Measurements from ENCODE around the gene PSMA3.
"Not testable (repeated sequence)": the region's sequence is repeated elsewhere in the genome, so short reads cannot be mapped to it uniquely, and the experiment has no call there.

PSMA3 gene

DNA sequence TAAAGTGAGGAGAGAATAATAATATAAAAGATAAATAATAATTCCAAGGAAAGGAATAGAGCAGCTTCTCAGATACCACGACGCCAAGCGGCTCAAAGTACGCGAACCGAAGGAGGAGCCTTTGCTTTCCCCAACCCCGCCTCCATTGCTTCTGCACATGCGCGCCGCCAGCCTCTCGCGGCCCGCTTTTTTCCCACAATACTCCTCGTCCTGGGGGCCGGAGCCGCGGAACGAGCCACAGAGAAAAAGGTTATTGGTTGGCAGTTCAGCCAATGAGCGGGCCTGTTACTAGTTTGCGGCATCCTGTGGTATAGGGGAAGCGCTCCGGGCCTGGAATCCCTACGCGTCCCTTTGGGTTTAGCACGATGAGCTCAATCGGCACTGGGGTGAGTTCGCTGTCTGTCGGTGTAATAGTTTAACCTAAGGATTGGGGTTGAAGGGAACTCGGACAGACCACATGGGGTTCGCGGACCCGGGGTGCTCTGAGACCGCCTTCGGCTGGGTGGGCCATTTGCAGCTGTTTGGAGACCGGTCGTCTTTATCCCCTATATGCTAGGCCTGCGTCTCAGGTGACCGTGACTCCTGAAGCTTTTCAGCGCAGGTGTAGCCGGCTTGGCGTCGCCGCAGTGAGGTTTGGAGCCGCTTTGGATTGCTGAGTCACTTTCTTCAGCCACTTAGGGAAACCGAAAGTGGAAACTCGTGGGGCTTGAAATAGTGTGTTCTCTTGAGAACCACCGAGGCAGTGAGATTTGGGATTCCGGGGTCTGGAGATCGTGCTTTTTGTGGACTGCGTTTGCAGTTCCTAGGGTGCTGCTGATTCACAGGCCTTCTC is at the start of gene PSMA3:
TSS of gene PSMA3 (plus strand) at position 288 of the 832 bp plus-strand sequence. CDS start at position 366, 78 bp downstream.
- DNase-seq (ENCODE audit: extremely low read depth in 1 of 2, low read depth in 1 of 2) = peak; percentile 93 to 96

DNA sequence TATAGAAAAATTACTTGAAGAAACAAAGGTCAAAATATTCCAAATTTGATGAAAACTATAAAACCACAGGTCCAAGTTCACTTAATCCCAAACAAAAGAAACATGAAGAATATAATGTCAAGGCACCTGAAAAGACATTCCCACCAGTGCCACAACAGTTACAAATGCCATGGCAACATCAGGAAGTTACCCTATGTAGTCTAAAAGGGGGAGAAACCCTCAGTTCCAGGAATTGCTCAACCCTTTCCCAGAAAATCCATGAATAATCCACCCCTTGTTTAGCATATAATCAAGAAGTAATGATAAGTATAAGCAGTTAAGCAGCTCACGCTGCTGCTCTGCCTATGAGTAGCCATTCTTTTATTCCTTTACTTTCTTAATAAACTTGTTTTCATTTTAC is 48.4 kb upstream of the PSMA3 start:
- no peak for DNase-seq (ENCODE audit: extremely low read depth in 1 of 2, low read depth in 1 of 2)

DNA sequence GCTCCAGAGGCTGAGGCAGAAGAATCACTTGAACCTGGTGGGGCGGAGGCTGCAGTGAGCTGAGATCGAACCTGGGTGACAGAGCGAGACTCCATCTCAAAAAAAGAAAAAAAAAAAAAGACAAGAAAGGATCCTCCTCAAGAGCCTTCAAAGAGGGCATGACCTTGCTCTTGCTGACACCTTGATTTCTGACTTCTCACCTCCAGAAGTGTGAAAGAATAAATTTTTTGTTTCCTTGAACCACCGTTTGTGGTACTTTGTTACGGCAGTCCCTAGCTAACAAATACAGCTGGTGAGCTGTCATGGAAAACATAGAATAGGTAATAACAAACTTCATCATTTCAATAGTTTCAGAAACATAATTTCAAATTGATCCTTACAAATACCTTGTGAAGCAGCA is 46.6 kb upstream of the PSMA3 start:
- DNase-seq (ENCODE audit: extremely low read depth in 1 of 2, low read depth in 1 of 2) = no peak

DNA sequence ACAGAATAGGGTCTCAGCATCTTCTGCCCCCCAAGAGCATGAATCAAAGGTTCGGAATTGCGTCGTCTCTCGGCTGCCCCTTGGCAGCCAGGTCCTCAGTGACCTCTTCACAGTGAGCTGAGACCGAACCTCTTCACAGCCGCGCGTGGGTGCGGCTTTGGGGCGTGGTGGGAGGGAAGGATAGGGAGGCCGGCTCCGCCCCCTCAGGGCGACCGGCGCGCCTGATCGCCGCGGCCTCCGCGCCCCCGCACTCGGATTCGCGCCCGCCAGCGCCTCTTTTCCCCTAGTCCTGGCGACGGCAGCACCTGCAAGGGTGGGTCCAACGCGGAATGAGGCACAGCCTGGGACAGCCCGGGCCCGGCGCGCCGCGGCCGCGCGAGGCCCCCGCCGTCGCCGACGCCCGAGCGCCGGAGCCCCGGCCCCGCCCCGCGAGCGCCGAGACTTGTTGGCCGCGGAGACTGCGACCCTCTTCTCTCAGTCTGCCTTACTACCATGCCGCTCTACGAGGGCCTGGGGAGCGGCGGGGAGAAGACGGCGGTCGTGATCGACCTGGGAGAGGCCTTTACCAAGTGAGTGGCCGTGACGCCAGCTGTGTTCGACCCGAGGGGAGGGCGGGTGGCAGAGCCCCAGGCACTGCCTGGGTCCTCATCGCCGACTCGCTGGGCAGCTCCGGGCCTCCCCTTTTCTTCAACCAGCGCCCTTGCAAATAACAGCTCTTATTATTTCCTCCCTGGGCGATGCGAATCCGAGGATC is 44.7 kb upstream of the PSMA3 start, which contains the start of gene ACTR10:
TSS of gene ACTR10 (plus strand) at position 424 of the 754 bp plus-strand sequence. CDS start at position 493, 69 bp downstream.
- DNase-seq (ENCODE audit: extremely low read depth in 1 of 2, low read depth in 1 of 2) = peak; percentile 87 to 89

DNA sequence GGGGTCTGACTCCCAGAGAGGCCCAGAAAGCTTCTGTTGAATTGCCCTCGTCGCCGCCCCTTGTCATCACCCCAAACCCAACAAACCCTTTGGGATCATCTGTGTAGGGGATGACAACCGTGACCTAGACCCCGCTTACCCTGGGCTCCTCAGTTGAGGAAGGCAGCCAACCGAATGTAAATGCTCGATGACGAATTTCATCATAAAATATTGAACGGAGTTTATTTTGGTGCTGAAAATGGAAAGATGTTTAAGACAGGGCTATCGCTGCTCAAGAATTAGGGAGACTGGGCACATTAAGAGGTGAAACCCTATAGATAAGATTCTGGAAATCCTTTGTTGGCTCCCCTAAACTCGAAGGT is 44.2 kb upstream of the PSMA3 start:
- DNase-seq (ENCODE audit: extremely low read depth in 1 of 2, low read depth in 1 of 2) = no peak

DNA sequence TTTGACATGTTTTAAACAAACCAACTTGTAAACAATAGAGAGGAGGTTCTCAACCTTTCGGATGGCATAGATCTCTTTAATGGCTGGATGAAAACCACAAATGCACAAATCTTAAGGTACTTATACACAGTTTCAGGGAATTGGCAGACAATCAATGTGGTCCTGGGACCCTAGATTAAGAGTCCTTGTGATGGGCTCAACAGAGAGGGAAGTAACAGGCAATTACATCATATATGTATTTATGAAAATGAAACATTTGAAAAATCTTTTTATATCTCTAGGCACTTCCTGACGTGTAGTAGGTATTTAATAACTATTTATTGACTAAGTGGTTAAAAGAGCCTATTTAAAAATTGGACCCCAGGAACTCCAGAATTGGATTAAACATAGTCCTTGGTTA is 43.8 kb upstream of the PSMA3 start:
- no peak for DNase-seq (ENCODE audit: extremely low read depth in 1 of 2, low read depth in 1 of 2)

DNA sequence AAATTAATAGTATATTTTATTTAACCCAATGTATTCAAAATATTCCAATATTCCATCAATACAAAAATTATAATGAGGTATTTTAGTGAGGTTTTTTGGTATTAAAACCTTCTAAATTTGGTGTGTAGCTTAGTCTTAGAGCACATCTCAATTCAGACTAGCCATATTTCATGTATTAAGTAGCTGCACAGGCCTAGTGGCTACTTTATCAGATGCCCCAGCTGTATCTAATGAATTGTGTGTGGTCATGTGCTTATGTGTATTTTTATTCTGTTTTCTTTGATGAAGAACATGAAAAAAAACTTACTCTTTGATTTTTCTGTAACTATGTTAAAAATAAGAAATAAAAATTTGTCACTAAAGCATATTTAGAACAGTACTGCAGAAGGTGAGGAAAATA is 31.5 kb upstream of the PSMA3 start:
- DNase-seq (ENCODE audit: extremely low read depth in 1 of 2, low read depth in 1 of 2) = no peak

DNA sequence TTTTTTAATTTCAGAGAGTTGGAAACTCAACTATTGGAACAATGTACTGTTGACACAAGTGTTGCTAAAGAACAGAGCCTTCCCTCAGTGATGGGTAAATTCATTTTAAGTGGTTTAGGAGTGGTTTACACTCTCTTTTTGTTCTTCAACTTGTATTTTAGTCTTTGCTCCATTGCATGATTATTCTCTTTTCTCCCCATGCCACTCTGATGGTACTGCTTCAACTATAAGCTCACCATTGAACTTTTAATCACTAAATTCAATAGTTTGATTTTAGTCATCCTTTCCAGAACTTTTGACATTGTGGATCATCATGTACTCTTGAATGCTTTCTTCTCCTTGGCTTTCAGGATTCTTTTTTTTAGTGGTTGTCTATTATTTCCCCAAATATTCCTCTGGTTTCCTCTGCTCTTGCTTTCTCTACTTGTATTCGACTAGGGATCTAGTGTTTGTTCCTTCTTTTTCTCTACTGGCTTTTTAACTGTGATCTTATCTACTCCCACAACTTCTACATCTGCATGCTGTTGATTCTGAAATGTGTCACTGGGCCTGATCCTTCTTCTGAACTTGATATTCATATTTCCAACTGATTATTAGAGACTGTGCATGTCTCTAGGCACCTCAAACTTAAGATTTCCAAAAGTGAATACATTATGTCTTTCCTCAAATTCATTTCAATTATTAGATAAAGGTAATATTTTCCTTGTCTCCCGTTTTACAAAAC is 29.3 kb upstream of the PSMA3 start:
- DNase-seq (ENCODE audit: extremely low read depth in 1 of 2, low read depth in 1 of 2) = no peak

DNA sequence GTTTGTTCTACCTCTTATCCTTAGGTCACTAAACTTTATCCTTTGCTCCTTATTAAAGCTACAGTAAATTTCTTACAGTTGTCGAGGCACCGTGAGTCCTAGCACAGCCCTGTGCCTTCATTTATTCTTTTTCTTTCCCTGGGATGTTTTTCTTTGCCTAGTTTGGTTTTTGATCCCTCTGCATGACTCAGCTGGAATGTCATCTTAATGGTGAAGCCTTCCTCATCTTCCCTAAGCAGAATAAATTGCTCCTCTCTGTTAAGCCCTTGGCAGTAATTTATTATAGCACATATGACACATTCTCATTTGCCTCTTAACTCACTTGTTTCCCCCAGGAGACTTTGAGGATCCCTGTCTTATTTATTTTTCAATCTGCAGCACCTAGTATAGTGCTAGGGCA is 28.1 kb upstream of the PSMA3 start:
- DNase-seq (ENCODE audit: extremely low read depth in 1 of 2, low read depth in 1 of 2) = no peak

DNA sequence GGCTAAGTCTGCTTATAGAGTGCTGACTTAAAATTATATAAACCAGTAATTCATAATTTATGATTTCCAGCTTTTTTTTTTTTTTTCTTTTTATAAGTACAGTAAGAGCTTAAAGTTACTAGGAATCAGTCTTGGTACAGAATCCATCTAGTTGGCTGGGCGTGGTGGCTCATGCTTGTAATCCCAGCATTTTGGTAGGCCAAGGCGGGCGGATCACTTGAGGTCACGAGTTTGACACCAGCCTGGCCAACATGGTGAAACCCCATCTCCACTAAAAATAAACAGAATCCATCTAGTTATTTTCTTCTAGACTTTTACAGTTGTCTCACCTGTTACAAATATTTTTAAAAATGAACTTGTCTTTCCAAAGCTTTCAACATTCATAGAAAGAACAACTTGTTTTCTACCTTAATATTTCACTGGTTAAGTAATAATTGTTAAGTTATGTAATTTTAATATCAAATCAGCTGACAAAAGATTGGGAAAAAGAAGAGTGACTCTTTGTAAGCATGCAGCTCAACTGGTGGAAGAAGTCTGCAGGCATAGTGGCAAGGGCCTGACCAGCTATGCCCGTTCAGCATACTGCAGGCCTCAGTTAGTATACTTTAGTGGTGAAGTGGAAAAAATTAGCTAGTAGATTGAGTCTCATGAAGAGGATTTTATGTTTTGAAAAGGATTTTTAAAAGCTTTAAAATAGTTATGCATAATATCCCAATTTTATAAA is 17.4 kb upstream of the PSMA3 start:
- no peak for DNase-seq (ENCODE audit: extremely low read depth in 1 of 2, low read depth in 1 of 2)

DNA sequence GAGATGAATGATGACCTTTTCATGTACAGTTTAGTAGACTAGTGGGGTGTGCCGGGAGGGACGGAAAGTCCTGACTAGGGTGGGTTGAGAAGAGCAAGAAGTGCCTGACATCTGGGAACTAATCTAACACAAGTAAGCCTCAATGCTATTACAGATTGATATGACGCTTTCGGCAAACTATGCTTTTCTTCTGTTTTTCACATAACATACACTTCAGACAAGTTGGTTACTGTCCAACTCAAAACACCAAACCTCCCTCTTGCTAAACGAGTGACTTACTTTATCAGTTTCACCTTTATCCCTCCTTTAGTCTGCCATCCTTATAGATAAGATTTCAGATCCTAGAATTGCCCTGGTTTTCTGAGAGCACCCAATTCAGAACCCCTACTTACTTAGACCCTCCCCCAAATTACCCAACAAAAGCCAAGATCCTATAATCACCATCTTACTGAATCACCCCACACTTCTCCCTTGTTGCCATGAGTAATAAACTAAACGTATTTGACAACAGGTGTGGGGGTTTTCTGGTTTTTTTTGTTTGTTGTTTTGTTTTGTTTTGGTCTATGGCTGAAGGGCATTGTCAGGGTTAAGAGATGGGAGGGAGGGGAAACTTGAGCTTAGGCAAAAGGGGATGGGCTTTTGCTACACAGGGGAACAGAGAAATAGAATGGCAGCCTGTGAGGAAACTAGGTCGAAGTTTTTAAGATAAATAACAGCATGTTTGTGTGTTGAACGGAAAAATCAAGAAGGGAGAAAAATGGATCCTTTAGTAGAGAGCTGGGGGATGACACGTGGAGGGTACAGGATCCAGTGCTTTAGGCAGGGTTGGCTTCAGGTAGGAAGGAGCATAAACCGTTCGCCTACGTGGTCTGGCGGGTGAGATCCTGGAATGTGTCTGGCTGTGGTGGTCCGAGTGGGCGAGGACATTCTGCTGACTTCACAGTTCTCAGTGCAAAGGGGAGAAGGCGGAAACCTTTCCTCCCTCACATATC is 6.1 kb upstream of the PSMA3 start:
- peak in 1 of 2 donors; percentile 12 for DNase-seq (ENCODE audit: extremely low read depth in 1 of 2, low read depth in 1 of 2)

DNA sequence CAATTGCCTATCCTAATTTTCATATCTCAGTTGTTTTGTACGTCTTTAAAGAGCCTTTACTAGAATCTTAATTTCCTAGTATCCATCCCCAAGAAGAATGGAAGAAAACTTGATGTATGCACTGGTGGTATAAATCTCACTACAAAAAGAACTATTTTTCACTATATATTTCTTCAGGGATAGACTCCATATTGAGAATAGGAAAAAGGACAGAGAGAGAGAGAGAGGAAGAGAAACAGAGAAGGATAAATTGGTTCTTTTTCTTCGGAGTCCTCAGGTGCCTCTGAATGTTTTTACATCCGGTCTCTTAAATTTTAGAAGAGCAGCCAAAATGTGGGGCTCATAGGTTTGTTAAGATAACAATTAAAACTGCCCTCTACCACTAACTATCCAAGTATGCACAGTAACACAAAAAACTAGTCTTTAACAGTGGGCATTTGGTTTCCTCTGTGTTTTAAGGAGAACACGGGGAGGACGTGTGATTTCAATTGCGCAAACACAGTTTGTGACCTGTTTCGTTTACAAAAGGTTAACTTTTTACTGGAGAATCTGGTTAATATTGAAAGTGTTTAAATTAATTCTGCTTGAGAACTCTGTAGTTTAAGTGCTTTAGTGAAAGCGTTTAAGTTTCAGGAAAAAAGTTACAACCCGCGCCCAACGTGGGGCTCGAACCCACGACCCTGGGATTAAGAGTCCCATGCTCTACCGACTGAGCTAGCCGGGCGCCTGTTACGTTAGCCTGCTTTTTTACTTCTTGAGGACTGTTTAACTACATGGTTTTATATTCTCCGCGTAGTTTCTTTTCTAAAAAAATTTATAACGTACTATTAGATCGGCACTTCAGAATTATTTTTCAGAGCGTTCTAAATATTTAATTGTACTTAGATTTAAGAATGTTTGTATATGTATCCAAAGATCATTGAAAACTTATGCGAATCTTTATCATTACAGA is 5.1 kb upstream of the PSMA3 start:
- DNase-seq (ENCODE audit: extremely low read depth in 1 of 2, low read depth in 1 of 2) = peak; percentile 26 to 55

DNA sequence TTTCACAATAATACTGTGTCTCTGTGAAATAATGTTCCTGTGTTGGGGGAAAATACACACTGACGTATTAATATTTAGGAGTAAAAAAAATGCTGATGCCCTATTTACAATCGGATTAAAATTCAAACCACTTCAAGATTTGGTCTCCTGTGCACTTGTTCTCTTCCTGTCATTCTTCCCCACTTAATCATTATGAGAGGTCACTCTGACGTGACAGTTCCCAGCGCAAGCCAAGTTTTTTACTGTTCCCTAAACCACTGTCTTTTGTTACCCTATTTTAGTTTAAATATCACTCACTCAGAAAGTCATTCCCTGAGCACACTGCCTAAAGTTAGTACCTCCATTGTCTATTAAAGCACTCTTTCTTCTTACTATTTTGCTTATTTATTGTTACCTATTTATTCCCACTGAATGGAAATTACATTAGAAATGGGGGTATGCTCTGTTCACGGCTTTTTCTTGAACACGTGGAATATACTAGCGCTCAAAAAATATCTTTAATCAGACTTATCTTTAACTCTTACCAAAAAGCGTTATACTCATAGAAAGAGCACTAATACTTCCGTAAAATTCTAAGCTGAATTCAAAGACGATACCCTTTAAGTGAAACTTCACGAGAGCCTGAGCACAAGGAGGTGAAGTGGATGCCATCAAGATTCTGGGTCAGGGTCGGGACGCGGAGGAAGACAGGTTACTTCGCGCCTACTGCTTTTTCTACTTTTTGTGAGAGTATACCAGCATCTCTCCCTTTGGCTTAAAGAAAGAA is 670 bp upstream of the PSMA3 start:
- DNase-seq (ENCODE audit: extremely low read depth in 1 of 2, low read depth in 1 of 2) = no peak

DNA sequence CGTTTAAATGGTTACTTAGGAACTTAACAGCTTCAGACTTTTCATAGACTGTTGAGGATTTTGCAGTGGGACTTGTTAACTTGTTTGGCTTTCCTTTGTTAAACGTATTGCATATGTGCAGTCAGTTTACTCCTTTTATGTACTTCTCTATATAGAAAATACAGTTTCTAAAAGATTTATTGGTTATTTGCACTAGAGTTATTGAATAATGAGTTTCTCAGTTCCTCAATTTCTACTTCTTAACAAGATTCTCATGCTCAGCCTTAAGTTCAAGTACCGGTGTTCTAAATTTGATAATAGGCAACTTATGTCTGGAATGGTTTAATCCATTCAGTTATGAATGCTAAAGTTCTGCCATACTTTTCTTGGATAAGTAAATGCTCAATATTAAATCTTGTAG is 919 bp downstream of the PSMA3 start:
- DNase-seq (ENCODE audit: extremely low read depth in 1 of 2, low read depth in 1 of 2) = no peak

DNA sequence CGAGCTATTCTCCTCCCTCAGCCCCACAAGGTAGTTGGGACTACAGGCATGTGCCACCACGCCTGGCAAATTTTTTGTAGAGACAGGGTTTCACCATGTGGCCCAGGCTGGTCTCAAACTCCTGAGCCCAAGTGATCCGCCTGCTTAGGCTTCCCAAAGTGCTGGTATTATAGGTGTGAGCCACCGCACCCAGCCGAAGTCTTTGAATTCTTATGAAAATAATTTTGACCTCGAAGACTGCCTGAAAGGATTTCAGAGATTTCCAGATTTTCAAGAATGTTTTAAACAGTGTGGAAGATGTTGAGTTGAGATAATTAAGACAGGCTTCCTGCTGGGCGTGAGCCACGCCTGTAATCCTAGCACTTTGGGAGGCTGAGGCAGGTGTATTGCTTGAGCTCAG is 5.0 kb downstream of the PSMA3 start:
- no peak for DNase-seq (ENCODE audit: extremely low read depth in 1 of 2, low read depth in 1 of 2)

DNA sequence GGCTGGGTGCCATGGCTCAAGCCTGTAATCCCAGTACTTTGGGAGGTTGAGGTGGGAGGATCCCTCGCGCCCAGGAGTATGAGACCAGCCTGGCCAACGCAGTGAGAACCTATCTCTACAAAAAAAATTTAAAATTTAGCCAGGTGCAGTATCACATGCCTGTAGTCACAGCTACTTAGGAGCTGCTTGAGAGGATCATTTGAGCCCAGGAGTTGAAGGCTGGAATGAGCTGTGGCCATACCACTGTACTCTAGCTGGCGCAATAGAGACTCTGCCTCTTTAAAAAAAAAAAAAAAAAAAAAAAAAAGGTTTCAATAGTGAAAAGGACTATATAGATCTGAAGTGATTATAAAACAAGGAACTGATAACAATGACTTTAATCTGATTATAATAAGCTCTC is 13.5 kb downstream of the PSMA3 start:
- DNase-seq (ENCODE audit: extremely low read depth in 1 of 2, low read depth in 1 of 2) = no peak

DNA sequence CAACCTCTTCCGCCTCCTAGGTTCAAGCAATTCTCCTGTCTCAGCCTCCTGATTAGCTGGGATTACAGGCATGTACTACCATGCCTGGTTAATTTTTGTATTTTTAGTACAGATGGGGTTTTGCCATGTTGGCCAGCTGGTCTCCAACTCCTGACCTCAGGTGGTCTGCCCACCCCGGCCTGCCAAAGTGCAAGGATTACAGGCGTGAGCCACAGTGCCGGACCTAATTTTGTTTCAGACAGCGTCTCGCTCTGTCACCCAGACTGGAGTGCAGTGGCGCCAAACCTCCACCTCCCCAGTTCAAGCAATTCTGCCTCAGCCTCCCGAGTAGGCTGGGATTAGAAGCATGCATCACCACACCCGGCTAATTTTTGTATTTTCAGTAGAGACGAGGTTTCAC is 17.4 kb downstream of the PSMA3 start:
- not testable (repeated sequence) for DNase-seq (ENCODE audit: extremely low read depth in 1 of 2, low read depth in 1 of 2)

DNA sequence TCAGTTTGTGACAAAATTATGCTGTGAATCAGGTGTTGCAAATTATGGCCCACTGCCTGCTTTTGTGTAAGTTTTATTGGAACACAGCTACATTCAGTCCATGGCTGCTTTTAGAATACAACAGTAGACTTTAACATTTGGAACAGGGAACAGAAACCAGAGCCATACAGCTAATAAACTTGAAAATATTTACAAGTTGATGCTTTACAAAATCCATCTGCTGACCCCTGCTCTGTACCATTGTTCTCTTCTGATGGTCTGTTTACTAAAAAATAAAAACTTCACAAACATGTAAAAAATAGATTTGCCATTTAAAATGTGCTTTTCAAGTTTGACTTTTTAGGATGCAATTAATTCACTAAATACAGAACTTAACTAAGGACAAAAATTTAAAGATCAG is 20.8 kb downstream of the PSMA3 start:
- DNase-seq (ENCODE audit: extremely low read depth in 1 of 2, low read depth in 1 of 2) = no peak
